HS-27A (cell line): ENCODE data around the gene EDA.

ENCODE experiments used
- DNase-seq: peaks from one replicate; pipeline ENCODE4 v3.0.0-alpha.2; 2012; ENCODE audit warnings: low read depth, missing footprints

The EDA gene

GRCh38 chrX:70026112-70026850, 410.4 kb downstream of the EDA start:
- DNase-seq = no peak

- no peak for DNase-seq
Observed at GRCh38 chrX:70026851-70027200, 410.9 kb downstream of the EDA start.

GRCh38 chrX:70029863-70030262, 413.9 kb downstream of the EDA start:
- DNase-seq = no peak

- peak; percentile 27 for DNase-seq
Observed at GRCh38 chrX:70030301-70030767, 414.4 kb downstream of the EDA start.

GRCh38 chrX:70032792-70033191, 416.9 kb downstream of the EDA start:
- DNase-seq = no peak

- no peak for DNase-seq
Observed at GRCh38 chrX:70033348-70034051, 417.6 kb downstream of the EDA start.

GRCh38 chrX:70034646-70035045, 418.7 kb downstream of the EDA start:
- no peak for DNase-seq

- DNase-seq = no peak
Observed at GRCh38 chrX:70038515-70038914, 422.6 kb downstream of the EDA start.

- DNase-seq = no peak
Observed at GRCh38 chrX:70038951-70039350, 423.0 kb downstream of the EDA start.

- DNase-seq = no peak
Observed at GRCh38 chrX:70039758-70040157, 423.8 kb downstream of the EDA start.

GRCh38 chrX:70041993-70042392, 426.1 kb downstream of the EDA start:
- no peak for DNase-seq

- DNase-seq = no peak
Observed at GRCh38 chrX:70042399-70043371, 426.8 kb downstream of the EDA start.

- DNase-seq = no peak
Observed at GRCh38 chrX:70043685-70044084, 427.8 kb downstream of the EDA start.

GRCh38 chrX:70044541-70045245, 428.8 kb downstream of the EDA start:
- DNase-seq = no peak

- DNase-seq = peak; percentile 17
Observed at GRCh38 chrX:70046978-70047377, 431.1 kb downstream of the EDA start.

- DNase-seq = no peak
Observed at GRCh38 chrX:70049406-70049805, 433.5 kb downstream of the EDA start.

GRCh38 chrX:70049925-70050324, 434.0 kb downstream of the EDA start, which contains the start of gene AWAT2:
TSS of gene AWAT2 (minus strand) at chrX:70049938. CDS start at chrX:70049932, 6 bp downstream.
- DNase-seq = no peak

GRCh38 chrX:70052895-70053615, 437.1 kb downstream of the EDA start:
- DNase-seq = no peak

- DNase-seq = no peak
Observed at GRCh38 chrX:70054391-70054790, 438.5 kb downstream of the EDA start.

- no peak for DNase-seq
Observed at GRCh38 chrX:70062076-70062475, 446.2 kb downstream of the EDA start, which contains the start of gene OTUD6A. TSS of gene OTUD6A (plus strand) at chrX:70062457. CDS start at chrX:70062525, 68 bp downstream.
